H1 (cell line): ENCODE results near the gene PIK3R6. TPM values are rescaled to one million over a fixed set of nuclear protein-coding genes. Genes with fewer than 3 reads are reported as not detected.

Source experiments
- BCL11A ChIP-seq, 2 experiments: IDR thresholded peaks; one replicate each; pipeline ENCODE4 v1.6.1; 2011; ENCODE audit warnings: low read depth in 2 of 2, low read length in 2 of 2, mild to moderate bottlenecking in 2 of 2
- polyA plus RNA-seq, 7 experiments: library from polyadenylated mRNA; depleted of rRNA in 3 of 7; stranded (reverse) in 5 of 7; unstranded in 2 of 7; fragments of >200 nt in 5 of 7; fragments of 200-250 nt in 2 of 7; gene quantifications; 1 replicate in 5 of 7; 2 replicates in 1 of 7; 4 replicates in 1 of 7; pipeline versions ENCODE4 v1.2.1 to v1.2.3, GENCODE V29; 2011 to 2013; ENCODE audit warnings: missing spikeins in 2 of 7, mixed read lengths in 2 of 7
- total RNA-seq: library from RNA; stranded (reverse); fragmentation: NEBNext Ultra II Directional; extraction: Animal tissue kit (Norgen Biotek cat#: 25700); gene quantifications from 2 replicates; pipeline ENCODE4 v1.2.1, GENCODE V29; 2021

PIK3R6 gene
- total and polyA plus RNA-seq, 2 of the 8 experiments (the other 6 are each of a cell fraction or from before 2014, with no cell fraction given), result 0.24 to 1.2 TPM

DNA sequence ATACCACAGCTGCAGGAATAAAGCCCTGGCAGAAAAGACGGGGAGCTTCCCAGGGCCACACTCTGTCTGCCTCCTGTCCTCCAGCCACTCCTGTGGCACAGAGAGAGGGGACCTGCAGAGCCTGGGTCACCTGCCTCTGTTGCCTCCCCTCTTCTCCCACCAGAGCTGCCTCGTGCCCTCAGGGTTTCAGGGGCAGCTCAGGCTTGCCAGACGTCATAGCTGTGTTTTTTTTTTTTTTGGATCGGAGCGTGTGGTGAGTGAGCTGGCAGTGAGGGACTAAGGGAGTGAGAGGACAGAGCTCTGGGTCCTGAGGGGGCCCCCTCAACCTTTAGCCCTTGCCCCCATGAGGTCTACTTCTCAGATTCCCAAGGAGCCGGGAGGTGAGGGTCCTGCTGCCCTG is 2.1 kb downstream of the PIK3R6 start (continued):
- no peak for TF ChIP-seq BCL11A (IDR thresholded peaks at IDR 0.05; ENCODE audit: low read depth in 2 of 2, low read length in 2 of 2)
